Duodenal mucosa (tissue), 2 donors: Measurements from ENCODE around the gene PLCB4.

ENCODE experiments used
- H3K27ac ChIP-seq: one replicate; pipeline ENCODE4 v1.7.0; 2013; ENCODE audit warnings: low read depth, low read length
- H3K27me3 ChIP-seq, 2 donors: one replicate each; pipeline ENCODE4 v1.7.0; 2013; ENCODE audit warnings: low read length in 2 of 2, control low read depth in 1 of 2; ENCODE audit not compliant: insufficient read depth in 2 of 2, control insufficient read depth in 1 of 2
- H3K36me3 ChIP-seq, 2 donors: one replicate each; pipeline ENCODE4 v1.7.0; 2013; ENCODE audit warnings: low read length in 2 of 2, control low read depth in 1 of 2; ENCODE audit not compliant: insufficient read depth in 2 of 2, control insufficient read depth in 1 of 2
- H3K4me1 ChIP-seq, 2 donors: one replicate each; pipeline ENCODE4 v1.7.0; 2013; ENCODE audit warnings: low read length in 2 of 2, control low read depth in 1 of 2; ENCODE audit not compliant: insufficient read depth in 2 of 2, control insufficient read depth in 1 of 2
- H3K4me3 ChIP-seq, 2 donors: one replicate each; pipeline ENCODE4 v1.7.0; 2013; ENCODE audit warnings: low read length in 2 of 2, low read depth in 1 of 2
- H3K9ac ChIP-seq, 2 donors: one replicate each; pipeline ENCODE4 v1.7.0; 2013; ENCODE audit warnings: low read length in 2 of 2, low read depth in 1 of 2
- H3K9me3 ChIP-seq, 2 donors: one replicate each; pipeline ENCODE4 v1.7.0; 2013; ENCODE audit warnings: low read length in 2 of 2, control low read depth in 1 of 2; ENCODE audit not compliant: control insufficient read depth in 1 of 2

PLCB4 gene

DNA sequence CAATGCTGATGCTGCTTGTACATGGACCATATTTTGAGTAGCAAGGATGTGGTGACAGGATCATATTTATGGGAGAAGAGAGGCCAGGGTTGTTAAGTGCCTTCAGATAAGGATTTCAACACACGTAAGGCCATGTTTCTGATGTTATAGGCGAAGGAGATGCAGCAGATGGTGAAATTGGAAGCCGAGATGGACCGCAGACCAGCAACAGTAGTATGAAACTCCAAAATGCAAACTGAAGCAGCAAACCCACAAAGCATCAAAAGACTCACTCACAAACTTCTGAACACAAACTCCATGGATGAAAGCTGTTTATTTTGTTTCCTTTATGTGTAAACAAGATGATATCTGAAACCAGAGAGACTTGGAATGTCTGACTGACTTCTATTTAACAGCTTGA lies 409.9 kb downstream of the PLCB4 start:
- Histone ChIP-seq H3K27me3 (no peaks in the 10 kb centered on the region), H3K9ac (no peak overlapping the region), H3K27ac (no peak overlapping the region), H3K36me3 (no peaks in the 10 kb centered on the region), H3K4me3 (no peak overlapping the region), H3K9me3 (no peaks in the 10 kb centered on the region), H3K4me1 (no peaks in the 10 kb centered on the region)

DNA sequence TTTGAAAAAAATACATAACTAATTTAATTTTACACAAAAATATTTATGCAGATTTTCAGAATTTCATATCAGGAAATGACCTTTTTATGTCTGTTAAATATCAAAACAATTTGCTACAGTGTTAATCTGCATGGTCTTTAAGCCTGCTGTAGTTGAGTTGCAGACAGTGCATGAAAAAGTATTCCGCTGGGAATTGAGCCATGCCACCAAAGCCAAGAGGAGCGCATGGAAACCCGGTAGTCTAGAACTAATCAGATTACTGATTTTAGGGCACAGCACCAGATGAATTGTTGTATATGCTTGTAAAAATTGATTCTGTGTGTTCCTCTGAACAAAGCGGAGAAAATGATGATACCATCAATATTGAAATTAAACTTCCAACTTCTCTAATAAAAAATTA lies 411.2 kb downstream of the PLCB4 start:
- Histone ChIP-seq H3K4me1 (no peaks in the 10 kb centered on the region), H3K36me3 (no peaks in the 10 kb centered on the region), H3K9ac (no peak overlapping the region), H3K4me3 (no peak overlapping the region), H3K27me3 (no peaks in the 10 kb centered on the region), H3K9me3 (no peaks in the 10 kb centered on the region), H3K27ac (no peak overlapping the region)

DNA sequence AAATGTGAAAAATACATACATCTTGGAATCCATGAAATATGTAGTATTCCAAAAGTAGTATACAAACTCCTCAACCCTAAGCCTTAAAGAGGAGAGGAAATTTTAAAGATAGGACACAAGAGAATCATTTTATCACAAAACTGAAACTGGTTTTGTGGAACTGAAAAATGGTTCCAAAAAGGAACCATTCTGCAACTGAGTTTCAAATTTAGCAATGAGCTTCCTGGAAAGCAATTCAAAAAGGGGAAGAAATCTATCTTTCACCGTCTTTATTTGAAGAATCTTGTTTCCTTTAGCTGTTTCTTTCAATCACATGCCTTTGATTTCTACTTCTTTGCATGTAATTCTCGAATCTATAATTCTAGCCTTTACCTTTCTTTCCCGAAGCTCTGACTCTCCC lies 413.3 kb downstream of the PLCB4 start:
- H3K4me1 ChIP-seq = no peaks in the 10 kb centered on the region
- H3K9ac ChIP-seq = no peak overlapping the region
- no peaks in the 10 kb centered on the region for H3K9me3 ChIP-seq
- no peaks in the 10 kb centered on the region for H3K27me3 ChIP-seq
- H3K4me3 ChIP-seq = no peak overlapping the region
- no peaks in the 10 kb centered on the region for H3K36me3 ChIP-seq
- H3K27ac ChIP-seq = no peak overlapping the region

DNA sequence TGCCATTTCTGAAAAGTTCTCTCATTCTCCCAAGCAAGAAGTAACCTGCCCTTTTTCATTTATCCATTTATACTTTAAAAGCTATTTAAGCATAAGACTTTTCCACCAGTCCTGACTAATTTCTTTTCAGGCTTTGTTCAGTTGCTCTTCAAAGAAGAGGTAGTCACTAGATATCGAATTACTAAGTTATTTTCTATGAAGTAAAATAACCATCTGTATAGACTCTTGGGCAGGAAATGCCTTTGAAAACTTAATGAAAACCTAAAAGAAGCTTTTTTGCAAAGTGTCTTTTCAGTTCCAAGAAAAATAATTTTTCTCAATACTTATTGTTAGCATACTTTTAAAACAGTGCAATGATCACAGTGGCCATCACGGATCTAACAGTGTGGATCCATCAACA lies 414.2 kb downstream of the PLCB4 start:
- Histone ChIP-seq H3K27me3 (no peaks in the 10 kb centered on the region), H3K9me3 (no peaks in the 10 kb centered on the region), H3K9ac (no peak overlapping the region), H3K4me3 (no peak overlapping the region), H3K27ac (no peak overlapping the region), H3K36me3 (no peaks in the 10 kb centered on the region), H3K4me1 (no peaks in the 10 kb centered on the region)

DNA sequence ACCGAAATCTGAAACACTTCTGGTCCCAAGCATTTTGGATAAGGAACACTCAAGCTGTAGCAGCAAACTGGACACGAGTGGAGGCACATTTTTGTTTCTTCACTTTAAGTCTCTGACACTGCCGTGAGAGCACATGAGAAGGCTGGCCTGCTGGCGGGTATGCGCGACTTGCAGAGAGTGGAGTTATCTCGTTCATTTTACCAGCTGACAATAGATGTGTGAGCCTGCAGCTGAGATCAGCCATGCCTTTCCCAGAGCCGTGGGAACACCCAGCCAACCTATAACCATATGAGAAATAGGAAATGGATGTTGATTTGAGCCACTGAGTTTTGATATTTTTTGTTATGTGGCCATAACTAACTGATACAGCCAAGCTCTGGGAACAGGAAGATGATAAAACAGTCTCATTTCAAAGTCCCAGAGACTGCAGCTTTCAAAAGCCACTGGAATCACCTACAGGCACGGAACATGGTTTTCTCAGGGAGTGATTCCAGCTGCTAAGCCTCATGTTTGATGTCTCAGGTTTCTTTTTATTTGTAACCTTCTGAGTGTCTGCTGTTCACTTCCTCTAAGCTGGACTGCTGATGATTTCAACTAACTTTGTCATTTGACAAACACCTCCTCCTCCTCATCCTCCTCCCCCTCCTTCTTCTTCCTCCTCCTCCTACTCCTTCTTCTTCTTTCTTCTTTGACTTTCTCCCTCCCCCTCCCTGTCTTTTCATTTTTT lies 416.9 kb downstream of the PLCB4 start:
- no peaks in the 10 kb centered on the region for H3K9me3 ChIP-seq
- no peak overlapping the region for H3K4me3 ChIP-seq
- no peaks in the 10 kb centered on the region for H3K36me3 ChIP-seq
- H3K27ac ChIP-seq = no peak overlapping the region
- H3K9ac ChIP-seq = no peak overlapping the region
- no peaks in the 10 kb centered on the region for H3K27me3 ChIP-seq
- H3K4me1 ChIP-seq = no peaks in the 10 kb centered on the region

DNA sequence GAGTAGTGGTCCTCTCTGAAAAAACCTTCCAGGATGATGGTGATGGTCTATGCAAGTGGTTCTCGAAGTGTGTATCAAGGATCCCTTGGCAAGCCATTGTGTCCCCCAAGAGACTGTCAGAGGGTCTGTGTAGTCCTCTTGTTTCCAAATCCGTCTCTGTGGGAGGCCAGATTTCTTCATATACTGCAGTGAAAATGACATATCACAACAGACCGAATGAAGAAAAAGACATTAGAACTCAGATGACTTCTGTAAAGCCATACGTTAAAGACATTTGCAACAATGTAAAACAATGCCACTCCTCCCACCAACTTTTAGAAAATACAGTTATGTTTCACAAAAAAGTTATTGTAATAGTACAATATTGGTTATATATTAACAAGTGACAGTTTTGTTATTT lies 418.3 kb downstream of the PLCB4 start:
- H3K27me3 ChIP-seq = no peaks in the 10 kb centered on the region
- H3K9me3 ChIP-seq = no peaks in the 10 kb centered on the region
- H3K27ac ChIP-seq = no peak overlapping the region
- H3K4me3 ChIP-seq = no peak overlapping the region
- H3K4me1 ChIP-seq = no peaks in the 10 kb centered on the region
- no peaks in the 10 kb centered on the region for H3K36me3 ChIP-seq
- H3K9ac ChIP-seq = no peak overlapping the region

DNA sequence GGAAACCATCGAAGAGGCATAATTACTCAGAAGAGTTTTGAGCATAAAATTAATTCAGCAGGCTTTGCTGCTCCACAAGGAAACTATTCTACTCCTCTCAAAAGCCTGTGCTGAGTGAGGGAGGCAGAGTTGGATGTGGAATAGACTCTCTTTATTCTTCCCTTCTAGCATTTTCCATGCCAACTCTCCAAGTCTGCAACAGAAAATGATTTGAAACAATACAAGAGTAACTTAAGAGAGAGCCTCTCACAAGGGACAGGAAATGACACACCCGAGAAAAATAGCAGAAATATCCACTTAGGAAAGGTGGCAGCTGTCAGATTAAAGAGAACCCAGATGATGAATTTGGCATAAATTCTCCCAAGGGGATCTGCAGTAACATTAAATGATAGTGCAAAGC lies 419.2 kb downstream of the PLCB4 start:
- no peak overlapping the region for H3K4me3 ChIP-seq
- no peak overlapping the region for H3K9ac ChIP-seq
- no peak overlapping the region for H3K27ac ChIP-seq
- no peaks in the 10 kb centered on the region for H3K27me3 ChIP-seq
- H3K4me1 ChIP-seq = no peaks in the 10 kb centered on the region
- H3K36me3 ChIP-seq = no peaks in the 10 kb centered on the region
- H3K9me3 ChIP-seq = no peaks in the 10 kb centered on the region

DNA sequence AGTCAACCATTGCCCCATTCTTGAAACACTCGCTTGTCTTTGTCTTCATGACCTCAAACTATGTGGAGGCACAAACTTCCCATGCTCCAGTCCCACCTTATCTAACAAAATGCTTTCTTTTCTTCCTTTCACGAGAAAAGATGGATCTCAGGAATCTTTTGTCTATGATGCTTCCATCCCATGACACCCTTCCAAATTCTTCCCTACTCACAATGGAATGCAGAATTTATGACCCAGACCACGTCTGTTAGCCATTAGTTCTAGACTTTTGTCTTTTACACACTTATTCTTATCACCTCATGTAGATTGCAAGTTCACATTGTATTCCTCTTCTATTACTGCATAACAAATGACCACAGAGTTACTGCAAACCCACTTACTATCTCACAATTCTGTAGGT lies 421.3 kb downstream of the PLCB4 start:
- H3K9ac ChIP-seq = no peak overlapping the region
- H3K4me3 ChIP-seq = no peak overlapping the region
- no peaks in the 10 kb centered on the region for H3K27me3 ChIP-seq
- H3K4me1 ChIP-seq = no peaks in the 10 kb centered on the region
- no peaks in the 10 kb centered on the region for H3K36me3 ChIP-seq
- no peak overlapping the region for H3K27ac ChIP-seq
- H3K9me3 ChIP-seq = no peaks in the 10 kb centered on the region

DNA sequence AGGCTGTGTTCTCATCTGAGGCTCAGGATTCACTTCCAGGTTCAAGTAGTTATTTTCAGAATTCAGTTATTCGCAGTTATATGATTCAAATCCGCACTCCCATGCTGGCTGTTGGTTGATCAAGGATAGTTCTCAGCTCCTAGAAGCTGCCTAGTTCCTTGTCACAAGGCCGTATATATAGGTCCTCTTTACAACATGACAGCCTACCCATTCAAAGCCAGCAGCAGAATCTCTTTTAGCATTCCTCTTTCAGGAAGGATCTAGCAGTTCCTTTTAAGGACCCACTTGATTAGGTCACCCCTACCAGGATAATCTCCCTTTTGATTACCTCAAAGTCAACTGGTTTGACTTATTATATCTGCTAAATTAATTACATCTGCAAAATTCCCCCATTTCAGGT lies 421.7 kb downstream of the PLCB4 start:
- no peaks in the 10 kb centered on the region for H3K4me1 ChIP-seq
- H3K27ac ChIP-seq = no peak overlapping the region
- no peak overlapping the region for H3K9ac ChIP-seq
- H3K27me3 ChIP-seq = no peaks in the 10 kb centered on the region
- no peak overlapping the region for H3K4me3 ChIP-seq
- H3K36me3 ChIP-seq = no peaks in the 10 kb centered on the region
- H3K9me3 ChIP-seq = no peaks in the 10 kb centered on the region

DNA sequence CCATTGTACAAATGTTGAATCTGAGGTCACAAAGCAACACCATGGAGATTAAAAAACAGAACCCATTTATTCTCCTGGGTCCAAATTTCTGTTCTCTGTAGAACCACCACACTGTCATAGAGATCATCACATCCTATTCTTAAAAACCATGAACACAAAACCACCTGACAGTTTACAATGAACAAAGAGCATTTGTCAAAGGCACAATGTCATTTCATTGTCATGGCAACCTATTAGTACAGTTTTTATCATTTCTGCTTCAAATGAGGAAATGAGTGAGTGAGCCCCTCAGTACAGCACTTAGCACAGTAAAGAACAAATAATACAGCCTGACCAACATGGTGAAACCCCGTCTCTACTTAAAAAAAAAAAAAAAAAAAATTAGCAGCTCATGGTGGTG lies 422.4 kb downstream of the PLCB4 start:
- Histone ChIP-seq H3K4me1 (no peaks in the 10 kb centered on the region), H3K27me3 (no peaks in the 10 kb centered on the region), H3K9ac (no peak overlapping the region), H3K27ac (no peak overlapping the region), H3K4me3 (no peak overlapping the region), H3K9me3 (no peaks in the 10 kb centered on the region), H3K36me3 (no peaks in the 10 kb centered on the region)

DNA sequence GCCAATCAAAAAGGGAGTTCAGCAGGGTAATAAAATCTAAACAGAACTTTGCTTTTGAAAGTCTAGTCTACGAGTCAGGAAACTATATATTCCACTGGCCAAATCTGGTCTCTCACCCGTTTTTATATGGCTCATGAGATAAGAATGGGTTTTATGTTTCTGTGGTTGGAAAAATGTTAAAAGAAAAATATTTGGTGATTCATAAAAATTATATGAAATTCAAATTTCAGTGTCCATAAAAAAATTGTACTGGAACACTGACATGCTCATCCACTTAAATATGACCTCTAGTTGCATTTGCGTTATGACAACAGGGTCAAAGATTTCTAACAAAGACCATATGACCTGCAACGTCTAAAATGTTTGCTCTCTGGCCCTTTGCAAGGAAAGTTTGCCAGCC lies 423.2 kb downstream of the PLCB4 start:
- Histone ChIP-seq H3K9ac (no peak overlapping the region), H3K27me3 (no peaks in the 10 kb centered on the region), H3K4me3 (no peak overlapping the region), H3K36me3 (no peaks in the 10 kb centered on the region), H3K9me3 (no peaks in the 10 kb centered on the region), H3K4me1 (no peaks in the 10 kb centered on the region), H3K27ac (no peak overlapping the region)
